K562 (cell line): ENCODE measurements around the gene ZNF615. TPM values are rescaled to one million over a fixed set of nuclear protein-coding genes. Genes with fewer than 3 reads are reported as not detected.
"Not testable (repeated sequence)": the region's sequence is repeated elsewhere in the genome, so short reads cannot be mapped to it uniquely, and the experiment has no call there.

Source experiments
- CBFA2T3 ChIP-seq: fragments of 450-650 bp; IDR thresholded peaks from 2 replicates; pipeline ENCODE4 v1.6.1; 2017
- CTBP1 ChIP-seq: fragments of 450-650 bp; IDR thresholded peaks from 2 replicates; pipeline ENCODE4 v1.6.1; 2016; ENCODE audit warnings: borderline replicate concordance
- CXXC5 ChIP-seq: fragments of 250-450 bp; sonication (Bioruptor Pico); IDR thresholded peaks from 2 replicates; pipeline ENCODE4 v1.8.0; 2022; ENCODE audit warnings: inconsistent platforms, mild to moderate bottlenecking, moderate library complexity
- ETV1 ChIP-seq: fragments of 450-650 bp; conservative IDR thresholded peaks from 2 replicates; pipeline ENCODE4 v1.6.1; 2016; ENCODE audit warnings: missing genetic modification characterization, control low read depth, low read depth, missing compliant biosample characterization
- HDAC3 ChIP-seq: fragments of 450-650 bp; IDR thresholded peaks from 2 replicates; pipeline ENCODE4 v1.6.1; 2018; ENCODE audit warnings: borderline replicate concordance, mild to moderate bottlenecking, moderate library complexity; ENCODE audit not compliant: partially characterized antibody
- L3MBTL2 ChIP-seq: fragments of 450-650 bp; IDR thresholded peaks from 2 replicates; pipeline ENCODE4 v1.6.1; 2016; ENCODE audit warnings: mild to moderate bottlenecking, moderate library complexity
- POLR2AphosphoS5 ChIP-seq: IDR thresholded peaks from 2 replicates; pipeline ENCODE4 v1.6.1; 2011; ENCODE audit warnings: mild to moderate bottlenecking, low read depth, low read length, moderate library complexity; ENCODE audit not compliant: control insufficient read depth, insufficient read depth
- RNF2 ChIP-seq: sonication (generic); IDR thresholded peaks from 2 replicates; pipeline ENCODE4 v1.6.1; 2016
- SPI1 ChIP-seq: IDR thresholded peaks from 2 replicates; pipeline ENCODE4 v1.6.1; 2011; ENCODE audit warnings: low read depth, low read length, control low read depth, borderline replicate concordance
- TAL1 ChIP-seq: fragments of 450-650 bp; IDR thresholded peaks from 2 replicates; pipeline ENCODE4 v1.6.1; 2016; ENCODE audit warnings: mild to moderate bottlenecking
- TRIM24 ChIP-seq, 2 experiments: fragments of 450-650 bp; IDR thresholded peaks; 2 replicates each; pipeline ENCODE4 v1.6.1; 2016
- ZNF584 ChIP-seq: fragments of 200-800 bp; sonication (Bioruptor generic); IDR thresholded peaks from 2 replicates; pipeline ENCODE4 v1.6.1; 2016; ENCODE audit warnings: low read depth, mild to moderate bottlenecking, missing genetic modification characterization, missing compliant biosample characterization
- polyA plus RNA-seq, 8 experiments: library from polyadenylated mRNA; depleted of rRNA in 4 of 8; stranded (reverse) in 5 of 8; unstranded in 3 of 8; fragments of >200 nt; fragmentation: Nextera tagmentation in 2 of 8; fragmentation: Illumina TruSeq in 1 of 8; extraction: Ambion mirVana in 2 of 8; extraction: Trizol in 1 of 8; gene quantifications; 2 replicates each; pipeline versions ENCODE4 v1.2.1 to v1.2.3, GENCODE V29; 2011 to 2014; ENCODE audit warnings: inconsistent platforms in 1 of 8, missing spikeins in 1 of 8
- total RNA-seq, 7 experiments: library from RNA; depleted of rRNA in 6 of 7; stranded (reverse); fragments of >200 nt in 6 of 7; fragmentation: Illumina TruSeq in 2 of 7; extraction: Trizol in 2 of 7; gene quantifications; 2 replicates each; pipeline versions ENCODE4 v1.2.1 to v1.2.3, GENCODE V29; 2011 to 2021; ENCODE audit warnings: low replicate concordance in 1 of 7
- TF ChIP-seq, protein P1 (sequence below), 2 experiments: IDR thresholded peaks in 1 of 2; conservative IDR thresholded peaks in 1 of 2; 2 replicates each; pipeline ENCODE4 v1.6.1; 2016; ENCODE audit warnings: low read depth in 2 of 2, mild to moderate bottlenecking in 1 of 2, missing compliant biosample characterization in 1 of 2, missing genetic modification characterization in 1 of 2, moderate library complexity in 1 of 2
- TF ChIP-seq, protein P2 (sequence below), 3 experiments: fragments of 200-800 bp in 1 of 3; fragments of 250-450 bp in 1 of 3; fragments of 450-650 bp in 1 of 3; sonication (Bioruptor Pico) in 1 of 3; sonication (Bioruptor generic) in 1 of 3; formaldehyde crosslinking in 1 of 3; IDR thresholded peaks; 2 replicates each; pipeline versions ENCODE4 v1.6.1 to v1.8.0; 2016 to 2022; ENCODE audit warnings: mild to moderate bottlenecking in 2 of 3, missing genetic modification characterization in 2 of 3, missing compliant biosample characterization in 1 of 3, moderate library complexity in 1 of 3
- TF ChIP-seq, protein P3 (sequence below): fragments of 450-650 bp; IDR thresholded peaks from 2 replicates; pipeline ENCODE4 v1.6.1; 2018; ENCODE audit not compliant: partially characterized antibody

The ZNF615 gene
- total and polyA plus RNA-seq, 9 of the 15 experiments (the other 6 are each of a cell fraction or from before 2014, with no cell fraction given) = 1.2 to 4.4 (median 2.7) TPM

DNA sequence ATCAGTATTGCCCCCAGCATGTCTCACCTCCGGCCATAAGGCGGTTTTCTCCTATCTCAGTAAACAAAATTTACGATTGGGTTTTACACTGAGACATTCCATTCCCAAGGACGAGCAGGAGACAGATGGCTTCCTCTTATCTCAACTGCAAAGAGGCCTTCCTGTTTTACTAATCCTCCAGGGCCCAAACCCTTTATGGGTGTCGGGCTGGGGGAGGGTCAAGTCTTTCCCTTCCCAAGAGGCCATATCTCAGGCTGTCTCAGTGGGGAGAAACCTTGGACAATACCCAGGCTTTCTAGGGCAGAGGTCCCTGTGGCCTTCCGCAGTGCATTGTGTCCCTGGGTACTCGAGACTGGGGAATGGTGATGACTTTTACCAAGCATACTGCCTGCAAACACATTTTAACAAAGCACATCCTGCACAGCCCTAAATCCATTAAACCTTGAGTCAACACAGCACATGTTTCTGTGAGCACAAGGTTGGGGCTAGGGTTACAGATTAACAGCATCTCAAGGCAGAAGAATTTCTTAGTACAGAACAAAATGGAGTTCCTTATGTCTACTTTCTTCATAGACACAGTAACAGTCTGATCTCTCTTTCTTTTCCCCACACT, 47.3 kb downstream of the ZNF615 start (continued):
- TF ChIP-seq, protein P1, sequence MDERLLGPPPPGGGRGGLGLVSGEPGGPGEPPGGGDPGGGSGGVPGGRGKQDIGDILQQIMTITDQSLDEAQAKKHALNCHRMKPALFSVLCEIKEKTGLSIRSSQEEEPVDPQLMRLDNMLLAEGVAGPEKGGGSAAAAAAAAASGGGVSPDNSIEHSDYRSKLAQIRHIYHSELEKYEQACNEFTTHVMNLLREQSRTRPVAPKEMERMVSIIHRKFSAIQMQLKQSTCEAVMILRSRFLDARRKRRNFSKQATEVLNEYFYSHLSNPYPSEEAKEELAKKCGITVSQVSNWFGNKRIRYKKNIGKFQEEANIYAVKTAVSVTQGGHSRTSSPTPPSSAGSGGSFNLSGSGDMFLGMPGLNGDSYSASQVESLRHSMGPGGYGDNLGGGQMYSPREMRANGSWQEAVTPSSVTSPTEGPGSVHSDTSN (CRISPR knock-in tag; IDR thresholded peaks at IDR 0.05; ENCODE audit: low read depth) = not testable (repeated sequence)
- TF ChIP-seq, protein P1 (tag; conservative IDR thresholded peaks at IDR 0.05; ENCODE audit: low read depth) = peak; percentile 43
- TF ChIP-seq POLR2AphosphoS5 (0 out of 2 replicates have a peak, but pooled peaks have one; percentile 26), ZNF584 (CRISPR knock-in tag) (0 out of 2 replicates have a peak, but pooled peaks have one; percentile 52), ETV1 (tag) (peak; percentile 82), CBFA2T3 (peak; percentile 83), CXXC5 (CRISPR knock-in tag) (peak; percentile 59), SPI1 (peak; percentile 78; the same call in 1 of the 2 replicates), HDAC3 (peak; percentile 44), CTBP1 (0 out of 2 replicates have a peak, but pooled peaks have one; percentile 46), TRIM24 (IDR thresholded peaks at IDR 0.05) (peak; percentile 74 to 76; a peak in 3 of 4 replicates), L3MBTL2 (peak; percentile 30; the same call in 1 of the 2 replicates), TAL1 (peak; percentile 62), RNF2 (0 out of 2 replicates have a peak, but pooled peaks have one; percentile 50)
- TF ChIP-seq, protein P2, sequence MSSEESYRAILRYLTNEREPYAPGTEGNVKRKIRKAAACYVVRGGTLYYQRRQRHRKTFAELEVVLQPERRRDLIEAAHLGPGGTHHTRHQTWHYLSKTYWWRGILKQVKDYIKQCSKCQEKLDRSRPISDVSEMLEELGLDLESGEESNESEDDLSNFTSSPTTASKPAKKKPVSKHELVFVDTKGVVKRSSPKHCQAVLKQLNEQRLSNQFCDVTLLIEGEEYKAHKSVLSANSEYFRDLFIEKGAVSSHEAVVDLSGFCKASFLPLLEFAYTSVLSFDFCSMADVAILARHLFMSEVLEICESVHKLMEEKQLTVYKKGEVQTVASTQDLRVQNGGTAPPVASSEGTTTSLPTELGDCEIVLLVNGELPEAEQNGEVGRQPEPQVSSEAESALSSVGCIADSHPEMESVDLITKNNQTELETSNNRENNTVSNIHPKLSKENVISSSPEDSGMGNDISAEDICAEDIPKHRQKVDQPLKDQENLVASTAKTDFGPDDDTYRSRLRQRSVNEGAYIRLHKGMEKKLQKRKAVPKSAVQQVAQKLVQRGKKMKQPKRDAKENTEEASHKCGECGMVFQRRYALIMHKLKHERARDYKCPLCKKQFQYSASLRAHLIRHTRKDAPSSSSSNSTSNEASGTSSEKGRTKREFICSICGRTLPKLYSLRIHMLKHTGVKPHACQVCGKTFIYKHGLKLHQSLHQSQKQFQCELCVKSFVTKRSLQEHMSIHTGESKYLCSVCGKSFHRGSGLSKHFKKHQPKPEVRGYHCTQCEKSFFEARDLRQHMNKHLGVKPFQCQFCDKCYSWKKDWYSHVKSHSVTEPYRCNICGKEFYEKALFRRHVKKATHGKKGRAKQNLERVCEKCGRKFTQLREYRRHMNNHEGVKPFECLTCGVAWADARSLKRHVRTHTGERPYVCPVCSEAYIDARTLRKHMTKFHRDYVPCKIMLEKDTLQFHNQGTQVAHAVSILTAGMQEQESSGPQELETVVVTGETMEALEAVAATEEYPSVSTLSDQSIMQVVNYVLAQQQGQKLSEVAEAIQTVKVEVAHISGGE (CRISPR knock-in tag; IDR thresholded peaks at IDR 0.05) = peak in 1 of 3 experiments; percentile 34; a peak in 1 of 6 replicates
- TF ChIP-seq, protein P3, sequence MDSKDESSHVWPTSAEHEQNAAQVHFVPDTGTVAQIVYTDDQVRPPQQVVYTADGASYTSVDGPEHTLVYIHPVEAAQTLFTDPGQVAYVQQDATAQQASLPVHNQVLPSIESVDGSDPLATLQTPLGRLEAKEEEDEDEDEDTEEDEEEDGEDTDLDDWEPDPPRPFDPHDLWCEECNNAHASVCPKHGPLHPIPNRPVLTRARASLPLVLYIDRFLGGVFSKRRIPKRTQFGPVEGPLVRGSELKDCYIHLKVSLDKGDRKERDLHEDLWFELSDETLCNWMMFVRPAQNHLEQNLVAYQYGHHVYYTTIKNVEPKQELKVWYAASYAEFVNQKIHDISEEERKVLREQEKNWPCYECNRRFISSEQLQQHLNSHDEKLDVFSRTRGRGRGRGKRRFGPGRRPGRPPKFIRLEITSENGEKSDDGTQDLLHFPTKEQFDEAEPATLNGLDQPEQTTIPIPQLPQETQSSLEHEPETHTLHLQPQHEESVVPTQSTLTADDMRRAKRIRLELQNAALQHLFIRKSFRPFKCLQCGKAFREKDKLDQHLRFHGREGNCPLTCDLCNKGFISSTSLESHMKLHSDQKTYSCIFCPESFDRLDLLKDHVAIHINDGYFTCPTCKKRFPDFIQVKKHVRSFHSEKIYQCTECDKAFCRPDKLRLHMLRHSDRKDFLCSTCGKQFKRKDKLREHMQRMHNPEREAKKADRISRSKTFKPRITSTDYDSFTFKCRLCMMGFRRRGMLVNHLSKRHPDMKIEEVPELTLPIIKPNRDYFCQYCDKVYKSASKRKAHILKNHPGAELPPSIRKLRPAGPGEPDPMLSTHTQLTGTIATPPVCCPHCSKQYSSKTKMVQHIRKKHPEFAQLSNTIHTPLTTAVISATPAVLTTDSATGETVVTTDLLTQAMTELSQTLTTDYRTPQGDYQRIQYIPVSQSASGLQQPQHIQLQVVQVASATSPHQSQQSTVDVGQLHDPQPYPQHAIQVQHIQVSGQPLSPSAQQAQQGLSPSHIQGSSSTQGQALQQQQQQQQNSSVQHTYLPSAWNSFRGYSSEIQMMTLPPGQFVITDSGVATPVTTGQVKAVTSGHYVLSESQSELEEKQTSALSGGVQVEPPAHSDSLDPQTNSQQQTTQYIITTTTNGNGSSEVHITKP = peak; percentile 63
